Measurements from ENCODE around the gene SRM. TPM values are rescaled to one million over a fixed set of nuclear protein-coding genes. Genes with fewer than 3 reads are reported as not detected.

SRM gene
- 8.2 and 13.0 TPM in 2 replicates for total RNA-seq
- 95.4 and 143 TPM in 2 replicates for polyA plus RNA-seq
- polyA plus RNA-seq (2012) = 159 and 279 TPM in 2 replicates
- 311 and 541 TPM in 2 replicates for polyA minus RNA-seq (ENCODE audit: low replicate concordance)

DNA sequence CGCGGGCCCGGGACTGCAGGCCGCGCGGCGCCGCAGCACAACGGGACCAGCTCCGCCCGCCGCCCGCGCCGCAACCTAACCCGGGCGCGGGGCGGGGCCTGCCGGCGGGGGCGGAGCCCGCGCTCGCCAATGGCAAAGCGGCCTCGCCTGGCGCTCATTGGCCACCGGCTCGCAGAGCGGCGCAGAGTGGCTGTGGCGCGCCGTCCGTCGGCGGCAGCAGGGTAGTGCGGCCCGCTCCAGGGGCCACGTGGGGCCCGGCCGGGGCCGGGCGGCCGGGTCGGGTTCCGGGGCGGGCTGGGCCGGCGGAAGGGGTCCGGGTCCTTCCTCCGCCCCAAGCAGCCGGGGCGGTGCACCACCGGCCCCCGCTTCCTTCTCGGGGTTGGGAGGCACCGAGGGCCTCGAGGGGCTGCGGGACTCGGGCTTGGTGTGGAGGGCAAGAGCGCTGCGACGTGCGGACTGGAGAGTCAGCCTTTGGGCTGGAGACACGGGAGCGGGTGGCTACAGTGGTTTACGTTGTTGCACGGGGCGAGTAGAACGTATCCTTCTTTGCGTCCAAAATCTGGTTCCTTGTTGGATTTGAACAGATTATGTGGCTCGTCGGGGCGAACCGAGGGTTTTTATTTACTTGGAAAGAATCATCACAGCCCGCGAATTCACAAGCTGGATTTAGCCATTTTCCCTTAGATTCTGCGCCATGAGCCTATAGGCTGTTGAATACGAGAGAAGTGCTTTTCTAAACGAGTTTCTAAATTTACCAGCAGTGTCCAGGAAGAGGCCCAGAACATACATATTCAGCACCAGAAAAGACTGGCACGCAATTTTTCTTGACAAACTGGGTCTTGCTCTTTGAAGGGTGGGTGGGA is at the start of gene SRM:
Gene SRM (minus strand): TSS at position 51 of the 863 bp plus-strand sequence. CDS start 75 bp downstream, outside the sequence.
- Histone ChIP-seq H2AFZ (ENCODE audit: low read length) (peak within 1 kb of the TSS; percentile 70), H4K20me1 (ENCODE audit: control insufficient read depth, extremely low read depth, insufficient read depth, low read length) (no peaks in the 10 kb centered on the region), H3K36me3 (ENCODE audit: control insufficient read depth, insufficient read depth, low read length) (peaks cover 15% of the 10 kb centered on the region), H3K27ac (ENCODE audit: insufficient read depth, low read length) (peak within 1 kb of the TSS; percentile 66), H3K9me3 (ENCODE audit: control insufficient read depth, insufficient read depth, low read depth, low read length) (no peaks in the 10 kb centered on the region), H3K9ac (ENCODE audit: insufficient read depth, low read length) (peak within 1 kb of the TSS; percentile 84), H3K4me3 (replicated peaks in 1 of 4; ENCODE audit: control extremely low read depth in 1 of 4, insufficient read depth in 1 of 4, low read depth in 3 of 4, low read length in 4 of 4) (peak within 1 kb of the TSS; percentile 79 to 92 (median 88)), H3K27me3 (ENCODE audit: control insufficient read depth, insufficient read depth, low read length) (no peaks in the 10 kb centered on the region), H3K79me2 (ENCODE audit: control insufficient read depth, insufficient read depth, low read length) (peaks cover 19% of the 10 kb centered on the region), H3K4me2 (ENCODE audit: extremely low read depth, insufficient read depth, low read length) (peak within 1 kb of the TSS; percentile 99), H3K4me1 (ENCODE audit: control insufficient read depth, extremely low read depth, insufficient read depth, low read length) (no peaks in the 10 kb centered on the region)
- DNase-seq (ENCODE audit: low read depth in 2 of 2) = peak; percentile 86 to 87
- TF ChIP-seq, protein P1, sequence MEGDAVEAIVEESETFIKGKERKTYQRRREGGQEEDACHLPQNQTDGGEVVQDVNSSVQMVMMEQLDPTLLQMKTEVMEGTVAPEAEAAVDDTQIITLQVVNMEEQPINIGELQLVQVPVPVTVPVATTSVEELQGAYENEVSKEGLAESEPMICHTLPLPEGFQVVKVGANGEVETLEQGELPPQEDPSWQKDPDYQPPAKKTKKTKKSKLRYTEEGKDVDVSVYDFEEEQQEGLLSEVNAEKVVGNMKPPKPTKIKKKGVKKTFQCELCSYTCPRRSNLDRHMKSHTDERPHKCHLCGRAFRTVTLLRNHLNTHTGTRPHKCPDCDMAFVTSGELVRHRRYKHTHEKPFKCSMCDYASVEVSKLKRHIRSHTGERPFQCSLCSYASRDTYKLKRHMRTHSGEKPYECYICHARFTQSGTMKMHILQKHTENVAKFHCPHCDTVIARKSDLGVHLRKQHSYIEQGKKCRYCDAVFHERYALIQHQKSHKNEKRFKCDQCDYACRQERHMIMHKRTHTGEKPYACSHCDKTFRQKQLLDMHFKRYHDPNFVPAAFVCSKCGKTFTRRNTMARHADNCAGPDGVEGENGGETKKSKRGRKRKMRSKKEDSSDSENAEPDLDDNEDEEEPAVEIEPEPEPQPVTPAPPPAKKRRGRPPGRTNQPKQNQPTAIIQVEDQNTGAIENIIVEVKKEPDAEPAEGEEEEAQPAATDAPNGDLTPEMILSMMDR (conservative IDR thresholded peaks at IDR 0.05 in 1 of 2, IDR thresholded peaks at IDR 0.05 in 1 of 2; ENCODE audit: low read depth in 1 of 2, low read length in 2 of 2) = peak; percentile 25 to 26
- no peak for TF ChIP-seq EZH2 (IDR thresholded peaks at IDR 0.05; ENCODE audit: low read length, missing control alignments)

DNA sequence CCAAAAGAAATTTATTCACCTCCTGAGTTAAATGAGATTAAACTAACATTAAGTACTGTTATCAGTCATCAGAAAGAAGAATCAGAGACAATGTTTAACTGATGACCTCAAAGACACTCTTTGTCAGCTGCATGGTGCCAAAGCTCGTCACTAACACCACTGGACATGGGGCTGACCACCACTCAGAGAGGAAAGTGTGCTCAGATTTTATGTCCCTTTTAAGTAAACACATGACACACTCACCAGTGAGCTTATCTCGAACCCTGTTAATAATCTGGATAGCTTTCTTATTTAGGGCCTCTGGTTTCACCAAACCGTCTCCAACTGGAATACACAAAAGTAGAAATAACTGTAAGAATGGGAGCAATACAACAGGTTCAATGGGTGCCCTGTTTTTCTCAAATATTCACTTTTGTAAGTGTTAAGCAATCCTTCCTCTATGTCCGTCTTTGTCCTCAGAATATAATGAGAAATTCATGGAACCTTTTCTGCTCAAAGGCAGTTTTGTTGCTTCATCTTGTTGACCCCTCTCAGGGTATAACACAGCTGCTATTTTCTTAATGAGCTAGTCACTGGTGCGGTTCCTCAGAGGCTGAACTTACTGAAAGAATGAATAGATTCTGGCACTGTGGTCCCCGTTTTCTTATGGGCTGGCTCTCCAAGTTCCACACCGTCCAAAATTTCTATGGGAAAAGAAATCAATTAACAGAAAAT is 49.4 kb upstream of the SRM start:
- no peaks in the 10 kb centered on the region for H3K4me1 ChIP-seq (ENCODE audit: control insufficient read depth, extremely low read depth, insufficient read depth, low read length)
- H3K9ac ChIP-seq (ENCODE audit: insufficient read depth, low read length) = no peak overlapping the region
- no peak overlapping the region for H2AFZ ChIP-seq (ENCODE audit: low read length)
- H3K4me3 ChIP-seq (replicated peaks in 1 of 4; ENCODE audit: control extremely low read depth in 1 of 4, insufficient read depth in 1 of 4, low read depth in 3 of 4, low read length in 4 of 4) = no peak overlapping the region
- no peaks in the 10 kb centered on the region for H3K79me2 ChIP-seq (ENCODE audit: control insufficient read depth, insufficient read depth, low read length)
- no peaks in the 10 kb centered on the region for H4K20me1 ChIP-seq (ENCODE audit: control insufficient read depth, extremely low read depth, insufficient read depth, low read length)
- no peak overlapping the region for H3K4me2 ChIP-seq (ENCODE audit: extremely low read depth, insufficient read depth, low read length)
- no peak for TF ChIP-seq EZH2 (IDR thresholded peaks at IDR 0.05; ENCODE audit: low read length, missing control alignments)
- TF ChIP-seq, protein P1 (conservative IDR thresholded peaks at IDR 0.05 in 1 of 2, IDR thresholded peaks at IDR 0.05 in 1 of 2; ENCODE audit: low read depth in 1 of 2, low read length in 2 of 2) = no peak
- DNase-seq (ENCODE audit: low read depth in 2 of 2) = no peak
- no peaks in the 10 kb centered on the region for H3K27me3 ChIP-seq (ENCODE audit: control insufficient read depth, insufficient read depth, low read length)
- H3K27ac ChIP-seq (ENCODE audit: insufficient read depth, low read length) = no peak overlapping the region
- peaks cover 14% of the 10 kb centered on the region for H3K36me3 ChIP-seq (ENCODE audit: control insufficient read depth, insufficient read depth, low read length)
- no peaks in the 10 kb centered on the region for H3K9me3 ChIP-seq (ENCODE audit: control insufficient read depth, insufficient read depth, low read depth, low read length)

DNA sequence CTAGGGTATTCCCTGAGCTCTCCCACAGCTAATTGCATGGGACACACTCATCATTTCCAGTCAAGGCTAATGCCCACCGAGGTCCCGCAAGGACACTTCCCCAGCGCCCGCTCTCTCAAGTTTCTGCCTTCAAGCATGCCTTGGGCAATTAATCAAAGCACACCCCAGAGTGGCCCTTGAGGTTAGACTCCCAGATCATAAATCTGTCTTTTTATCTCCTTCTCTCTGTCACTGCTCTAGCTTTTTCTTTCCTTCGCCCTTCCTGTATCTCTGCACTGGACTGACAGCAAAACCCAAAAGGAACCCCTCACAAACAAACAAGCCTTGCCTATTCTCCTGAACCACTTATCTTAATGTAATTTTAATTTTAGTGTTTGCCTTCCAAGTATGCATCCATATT is 47.8 kb upstream of the SRM start:
- no peak overlapping the region for H3K27ac ChIP-seq (ENCODE audit: insufficient read depth, low read length)

More for the DNA sequence above, 47.8 kb upstream of the SRM start:
- H3K79me2 ChIP-seq (ENCODE audit: control insufficient read depth, insufficient read depth, low read length) = no peaks in the 10 kb centered on the region
- H4K20me1 ChIP-seq (ENCODE audit: control insufficient read depth, extremely low read depth, insufficient read depth, low read length) = no peaks in the 10 kb centered on the region
- no peak overlapping the region for H2AFZ ChIP-seq (ENCODE audit: low read length)
- TF ChIP-seq, protein P1 (conservative IDR thresholded peaks at IDR 0.05 in 1 of 2, IDR thresholded peaks at IDR 0.05 in 1 of 2; ENCODE audit: low read depth in 1 of 2, low read length in 2 of 2) = no peak
- TF ChIP-seq EZH2 (IDR thresholded peaks at IDR 0.05; ENCODE audit: low read length, missing control alignments) = no peak
- H3K4me3 ChIP-seq (replicated peaks in 1 of 4; ENCODE audit: control extremely low read depth in 1 of 4, insufficient read depth in 1 of 4, low read depth in 3 of 4, low read length in 4 of 4) = no peak overlapping the region
- H3K9ac ChIP-seq (ENCODE audit: insufficient read depth, low read length) = no peak overlapping the region
- no peak overlapping the region for H3K4me2 ChIP-seq (ENCODE audit: extremely low read depth, insufficient read depth, low read length)
- no peaks in the 10 kb centered on the region for H3K4me1 ChIP-seq (ENCODE audit: control insufficient read depth, extremely low read depth, insufficient read depth, low read length)
- no peak for DNase-seq (ENCODE audit: low read depth in 2 of 2)
- H3K9me3 ChIP-seq (ENCODE audit: control insufficient read depth, insufficient read depth, low read depth, low read length) = no peaks in the 10 kb centered on the region
- H3K36me3 ChIP-seq (ENCODE audit: control insufficient read depth, insufficient read depth, low read length) = peaks cover 13% of the 10 kb centered on the region
- H3K27me3 ChIP-seq (ENCODE audit: control insufficient read depth, insufficient read depth, low read length) = no peaks in the 10 kb centered on the region

Measured in fibroblast of lung (primary cell).